Stimulated activated CD4-positive, alpha-beta T cell treated with anti-CD3 and anti-CD28 coated beads, Interleukin-2, amount 100 ng/mL, for 24 hours (primary cell): Measurements from ENCODE around the gene CLIC3.

ENCODE experiments used
- DNase-seq, 2 donors: peaks; one replicate each; pipeline ENCODE4 v3.0.0-alpha.2; 2020

The CLIC3 gene

DNA sequence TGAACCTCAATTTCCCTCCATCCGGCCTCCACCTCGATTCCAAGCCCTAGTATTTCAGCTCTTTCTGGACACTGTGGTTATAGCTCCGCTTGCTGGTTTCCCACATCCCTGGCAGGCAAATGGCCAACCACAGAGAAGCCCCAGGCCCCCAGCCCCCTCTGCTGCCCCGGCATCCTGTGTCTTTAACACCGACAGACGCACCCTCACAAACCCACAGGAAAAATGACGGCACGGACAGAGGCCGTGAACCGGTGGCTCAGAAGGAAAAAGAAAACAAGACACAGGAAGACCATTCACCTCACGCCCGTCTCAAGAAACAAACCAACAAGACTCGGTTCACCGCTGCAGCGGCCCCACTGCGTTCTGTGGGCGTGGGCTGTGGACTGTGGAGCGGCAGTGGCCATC is 1.5 kb upstream of the CLIC3 start:
- DNase-seq = no peak

DNA sequence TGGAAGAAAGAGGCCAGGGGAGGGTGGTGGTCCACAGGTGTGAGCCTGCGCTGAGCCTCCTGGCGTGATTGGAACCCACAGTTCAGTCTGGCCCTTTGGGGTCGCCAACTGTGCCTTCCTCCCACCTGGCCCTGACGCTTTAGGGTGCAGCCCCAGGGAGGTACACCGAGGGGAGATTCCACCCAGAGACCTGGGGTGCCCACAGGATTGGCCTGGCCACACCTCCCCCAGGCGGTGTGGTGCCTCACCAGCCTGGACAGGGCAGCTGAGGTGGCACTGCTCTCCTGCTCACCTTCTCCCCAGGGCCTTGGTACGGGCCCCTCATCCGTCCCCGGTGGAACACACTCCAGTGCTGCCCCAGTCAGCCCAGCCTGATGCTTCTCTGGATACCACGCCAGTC is 1.0 kb upstream of the CLIC3 start:
- DNase-seq = no peak

DNA sequence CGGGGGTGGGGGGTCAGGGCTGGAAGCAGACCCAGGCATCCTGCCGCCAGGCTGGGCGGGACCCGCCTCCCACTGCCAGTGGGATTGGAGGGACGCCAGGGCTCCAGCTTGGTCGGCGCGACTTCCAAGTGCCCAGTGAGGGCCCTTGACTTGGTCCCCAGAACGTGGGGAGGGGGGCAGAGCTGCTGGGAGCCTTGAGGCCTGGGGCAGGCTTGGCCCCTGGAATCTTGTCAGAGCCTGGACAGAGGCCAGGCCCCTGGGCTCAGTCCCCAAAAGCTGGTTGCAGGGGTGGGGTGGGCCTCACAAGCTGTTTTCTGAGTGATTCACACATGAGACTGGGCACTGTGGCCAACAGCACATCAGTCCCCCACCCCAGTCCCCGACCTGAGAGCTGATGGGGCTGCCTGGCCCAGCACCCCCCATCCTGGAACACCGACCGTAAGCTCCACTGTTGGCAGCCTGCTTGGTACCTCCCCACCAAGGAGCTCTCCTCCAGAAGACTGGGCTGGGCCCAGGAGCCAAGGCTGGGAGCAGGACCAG is 526 bp downstream of the CLIC3 start:
- no peak for DNase-seq

DNA sequence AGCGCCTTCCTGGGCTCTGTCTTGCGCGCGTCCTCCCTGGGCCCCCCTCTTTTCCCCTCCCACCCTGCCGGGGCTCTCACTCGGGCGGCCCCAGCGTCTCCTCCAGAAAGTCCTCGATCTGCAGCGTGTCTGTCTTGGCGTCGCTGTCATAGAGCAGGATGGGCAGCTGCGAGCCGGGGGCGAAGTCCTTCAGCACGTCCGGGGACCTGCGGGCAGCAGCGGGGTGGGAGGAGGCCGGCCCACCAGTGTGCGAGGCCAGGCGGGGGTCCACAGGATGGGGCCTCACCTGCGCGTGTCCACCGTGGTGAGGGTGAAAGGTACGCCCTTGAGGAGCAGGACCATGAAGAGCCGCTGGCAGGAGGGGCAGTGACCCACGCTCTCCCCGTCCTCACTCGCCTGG is 1.0 kb downstream of the CLIC3 start:
- DNase-seq = no peak

DNA sequence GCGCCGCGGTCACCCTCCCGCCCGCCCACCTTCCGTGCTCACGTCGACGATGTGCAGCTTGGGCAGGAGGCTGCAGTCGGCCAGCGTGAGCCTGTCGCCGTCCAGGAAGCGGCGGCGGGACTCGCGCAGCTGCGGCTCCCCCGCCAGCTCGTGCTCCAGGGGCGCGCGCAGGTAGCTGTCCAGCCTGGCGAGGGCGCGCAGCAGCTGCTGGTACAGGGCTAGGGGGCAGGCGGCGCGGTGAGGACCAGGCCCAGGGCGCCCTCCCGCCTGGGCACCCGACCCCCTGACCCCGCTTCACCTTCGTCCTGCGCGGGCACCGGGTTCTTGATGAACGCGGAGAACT is 1.5 kb downstream of the CLIC3 start:
- DNase-seq = no peak

DNA sequence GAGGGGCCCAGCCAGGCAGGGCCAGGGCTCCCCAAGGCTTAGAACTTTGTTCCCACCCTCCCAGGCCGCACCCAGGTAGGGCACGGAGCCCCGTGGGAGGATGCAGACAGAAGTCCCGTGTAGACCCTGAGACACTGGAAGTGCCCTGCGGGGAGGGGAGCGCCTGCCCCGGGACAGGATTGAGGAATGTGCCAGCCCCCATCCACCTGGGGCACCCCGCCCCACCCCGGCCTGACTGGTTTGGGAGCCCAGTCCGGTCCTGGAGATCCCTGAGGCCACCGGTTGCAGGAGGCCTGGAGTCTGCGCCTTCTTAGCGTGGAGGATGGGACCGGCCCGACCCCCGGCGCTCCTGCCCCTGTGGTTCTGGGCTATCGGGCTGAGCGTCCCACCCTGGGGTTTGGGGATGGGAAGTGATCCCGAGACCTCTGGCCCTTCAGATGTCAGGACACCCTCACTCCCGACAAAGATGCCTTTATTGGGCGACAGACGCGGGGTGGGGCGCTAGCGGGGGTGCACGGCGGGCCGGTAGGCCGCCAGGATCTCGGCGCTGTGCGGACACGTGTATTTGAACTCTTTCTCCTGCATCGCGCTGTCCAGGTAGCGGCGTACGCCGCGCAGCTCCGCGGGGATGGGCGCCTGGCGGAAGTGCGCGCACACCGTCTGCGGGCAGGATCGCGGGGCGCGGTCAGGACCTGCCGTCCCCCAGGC is 2.0 kb downstream of the CLIC3 start:
- DNase-seq = no peak

DNA sequence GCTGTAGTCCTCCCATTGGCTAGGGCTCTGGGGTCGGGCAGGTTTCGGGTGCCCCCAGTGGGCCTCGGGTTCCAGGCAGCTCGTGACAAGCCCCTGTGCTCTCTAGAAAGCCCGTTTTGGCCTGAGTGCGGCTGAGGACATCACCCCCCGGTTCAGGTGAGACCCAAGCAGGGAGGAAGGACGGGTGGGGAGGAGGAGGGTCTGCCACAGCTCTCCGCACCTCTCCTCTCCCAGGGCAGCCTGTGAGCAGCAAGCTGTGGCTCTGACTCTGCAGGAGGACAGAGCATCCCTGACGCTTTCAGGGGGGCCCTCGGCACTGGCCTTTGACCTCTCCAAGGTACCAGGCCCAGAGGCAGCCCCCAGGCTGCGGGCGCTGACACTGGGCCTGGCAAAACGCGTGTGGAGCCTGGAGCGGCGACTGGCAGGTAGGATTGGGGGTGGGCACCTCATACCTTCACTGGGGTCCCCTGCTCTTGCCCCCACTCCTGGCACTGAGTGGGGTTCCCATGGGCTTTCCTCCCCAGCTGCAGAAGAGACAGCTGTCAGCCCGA is 3.5 kb downstream of the CLIC3 start:
- DNase-seq = no peak

DNA sequence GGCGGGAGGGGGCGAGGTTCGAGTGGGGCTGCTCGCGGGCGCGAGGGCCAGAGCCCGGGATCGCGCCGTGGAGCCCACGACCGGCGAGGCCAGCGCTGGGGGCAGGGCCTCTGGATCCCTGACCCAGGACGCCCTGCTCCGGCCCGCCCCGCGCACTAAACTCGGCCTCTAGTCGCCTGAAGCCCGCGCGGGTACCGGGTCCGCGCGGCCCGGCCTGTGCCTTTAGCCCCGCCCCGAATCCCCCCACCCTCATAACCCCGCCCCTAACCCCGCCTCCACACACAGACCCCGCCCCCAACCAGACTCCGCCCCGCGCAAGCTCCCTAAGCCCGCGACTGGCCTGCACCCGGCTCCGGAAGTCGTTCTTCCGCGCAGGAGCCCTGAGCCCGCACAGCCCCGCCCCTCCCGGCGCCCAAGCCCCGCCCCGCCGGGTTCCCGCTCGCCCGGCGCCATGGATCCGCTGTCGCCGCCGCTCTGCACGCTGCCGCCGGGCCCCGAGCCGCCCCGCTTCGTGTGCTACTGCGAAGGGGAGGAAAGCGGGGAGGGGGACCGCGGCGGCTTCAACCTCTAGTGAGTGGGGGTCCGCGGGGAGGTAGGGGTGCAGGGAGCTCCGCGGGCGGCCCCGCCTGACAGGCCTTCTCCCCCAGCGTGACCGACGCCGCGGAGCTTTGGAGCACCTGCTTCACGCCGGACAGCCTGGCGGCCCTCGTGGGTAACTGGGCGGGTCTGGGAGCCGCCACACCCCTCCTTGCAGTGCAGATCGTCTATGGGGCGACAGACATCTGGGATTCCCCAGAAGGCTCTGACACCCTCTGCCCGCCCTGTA is 4.2 kb downstream of the CLIC3 start, which contains the start of gene PAXX:
TSS of gene PAXX (plus strand) at position 430 of the 826 bp plus-strand sequence. CDS start at position 452, 22 bp downstream.
- DNase-seq = peak; percentile 96 to 97

DNA sequence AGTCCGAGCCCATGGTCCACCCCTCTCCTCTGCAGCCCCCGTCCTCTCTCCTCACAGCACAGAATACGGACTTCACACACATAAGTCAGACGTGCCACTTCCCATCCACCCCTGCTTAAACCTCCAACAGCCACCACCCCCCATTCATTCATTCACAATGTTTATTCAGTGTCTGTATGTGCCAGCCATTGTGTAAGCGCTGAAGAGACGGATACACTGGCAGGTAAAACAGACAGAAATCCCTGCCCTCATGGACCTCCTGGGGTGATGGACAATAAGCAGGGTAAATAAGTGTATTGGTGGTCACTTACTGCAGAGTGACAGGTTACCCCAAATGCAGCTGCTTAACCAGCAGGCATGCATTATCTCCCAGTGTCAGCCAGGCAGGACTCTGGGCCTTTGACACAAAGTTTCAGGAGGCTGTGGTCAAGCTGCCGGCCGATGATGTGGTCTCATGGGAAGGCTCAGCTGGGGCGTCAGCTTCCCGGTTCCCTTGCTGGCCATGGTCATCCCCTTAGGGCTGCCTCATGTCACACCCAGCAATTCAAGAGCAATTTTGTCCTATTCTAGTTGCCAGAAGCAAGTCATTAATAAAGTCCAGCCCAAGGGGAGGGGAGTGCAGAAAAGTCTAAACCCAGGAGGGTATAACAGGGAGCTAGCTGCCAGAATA is 6.0 kb downstream of the CLIC3 start:
- no peak for DNase-seq

DNA sequence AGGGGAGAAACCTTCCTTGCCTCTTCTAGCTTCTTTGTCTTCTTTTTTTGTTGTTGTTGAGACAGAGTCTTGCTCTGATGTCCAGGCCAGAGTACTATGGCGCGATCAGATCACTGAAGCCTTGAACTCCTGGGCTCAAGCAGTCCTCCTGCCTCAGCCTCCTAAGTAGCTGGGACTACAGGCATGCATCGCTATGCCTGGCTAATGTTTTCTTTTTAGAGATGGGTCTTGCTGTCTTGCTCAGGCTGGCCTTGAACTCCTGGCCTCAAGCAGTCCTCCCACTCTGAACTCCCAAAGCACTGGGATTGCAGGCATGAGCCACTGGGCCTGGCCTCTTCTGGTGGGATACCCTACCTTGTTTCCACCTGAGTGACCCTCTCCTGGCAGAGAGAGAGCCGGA is 7.5 kb downstream of the CLIC3 start:
- no peak for DNase-seq

DNA sequence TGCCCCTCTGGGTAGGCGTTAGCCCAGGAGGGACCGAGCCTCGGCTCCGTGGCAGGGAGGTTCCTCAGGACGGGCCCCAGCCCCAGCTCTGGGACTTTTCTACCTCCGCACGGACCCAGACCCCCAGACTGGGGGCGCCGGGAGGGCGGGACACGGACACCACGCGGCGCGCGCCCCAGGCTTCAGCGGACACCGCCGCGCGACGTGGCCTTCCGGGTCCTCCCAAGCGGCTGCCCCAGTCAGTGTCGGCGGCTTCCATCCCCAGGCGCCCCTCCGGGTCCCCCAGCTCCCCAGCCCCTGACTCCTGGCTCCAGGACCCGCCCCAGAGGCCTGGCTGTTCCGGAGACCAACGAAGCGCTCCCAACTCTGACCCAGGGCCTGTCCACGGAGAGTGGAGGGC is 10.5 kb downstream of the CLIC3 start:
- DNase-seq = no peak

DNA sequence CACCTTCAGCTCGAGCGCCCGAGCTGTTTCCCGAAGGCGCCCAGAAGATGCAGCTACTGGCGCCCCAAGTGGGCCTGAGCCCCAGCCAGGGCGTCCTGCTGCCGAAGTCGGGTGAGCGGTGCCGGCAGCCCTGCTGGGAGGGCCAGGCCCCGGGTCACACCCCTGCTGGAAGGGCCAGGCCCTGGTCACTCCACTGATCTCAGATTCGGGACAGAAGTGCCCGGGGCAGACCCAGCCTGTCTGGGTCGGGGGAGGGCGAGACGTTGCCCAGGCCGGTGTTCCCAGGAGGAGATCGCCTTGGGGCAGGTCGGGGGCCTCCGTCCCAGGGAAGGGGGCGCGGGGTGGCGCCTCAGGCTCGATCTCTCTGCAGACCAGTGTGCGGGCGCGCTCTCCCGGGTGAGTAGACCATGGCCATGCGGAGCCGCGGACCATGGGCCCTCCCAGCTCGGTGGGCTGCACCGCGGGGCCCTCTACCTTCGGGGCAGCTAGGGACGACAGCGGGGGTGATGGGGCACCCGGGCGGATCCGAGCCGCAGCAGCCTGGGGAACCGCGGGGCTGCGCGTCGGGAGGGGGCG is 11.3 kb downstream of the CLIC3 start:
- no peak for DNase-seq

DNA sequence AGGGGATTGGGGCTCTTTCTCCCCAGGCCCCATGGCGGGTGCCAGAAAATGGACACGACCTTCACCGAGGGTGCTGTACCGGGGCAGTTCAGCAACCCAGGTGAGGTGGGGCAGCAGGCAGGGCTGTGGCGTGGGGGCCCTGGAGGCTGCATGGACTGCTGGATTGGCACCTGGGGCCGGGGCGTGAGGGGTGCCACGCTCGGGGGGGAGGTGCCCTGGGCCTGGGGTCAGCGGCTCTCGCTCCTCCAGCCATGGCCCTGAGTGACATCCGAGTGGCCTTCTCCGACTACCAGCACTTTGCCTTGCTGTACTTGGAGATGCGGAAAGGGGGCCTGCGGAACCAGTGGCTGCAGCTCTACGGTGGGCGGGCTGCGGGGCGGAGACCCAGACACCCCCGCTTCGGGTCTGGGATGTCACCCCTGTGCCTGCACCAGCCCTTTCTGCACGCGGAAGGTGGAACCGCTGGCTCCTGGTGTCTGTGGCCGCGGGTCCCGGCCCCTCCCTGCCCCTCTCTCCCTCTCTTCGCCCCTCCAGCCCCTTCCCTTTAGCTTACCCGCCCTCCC is 11.8 kb downstream of the CLIC3 start:
- no peak for DNase-seq

DNA sequence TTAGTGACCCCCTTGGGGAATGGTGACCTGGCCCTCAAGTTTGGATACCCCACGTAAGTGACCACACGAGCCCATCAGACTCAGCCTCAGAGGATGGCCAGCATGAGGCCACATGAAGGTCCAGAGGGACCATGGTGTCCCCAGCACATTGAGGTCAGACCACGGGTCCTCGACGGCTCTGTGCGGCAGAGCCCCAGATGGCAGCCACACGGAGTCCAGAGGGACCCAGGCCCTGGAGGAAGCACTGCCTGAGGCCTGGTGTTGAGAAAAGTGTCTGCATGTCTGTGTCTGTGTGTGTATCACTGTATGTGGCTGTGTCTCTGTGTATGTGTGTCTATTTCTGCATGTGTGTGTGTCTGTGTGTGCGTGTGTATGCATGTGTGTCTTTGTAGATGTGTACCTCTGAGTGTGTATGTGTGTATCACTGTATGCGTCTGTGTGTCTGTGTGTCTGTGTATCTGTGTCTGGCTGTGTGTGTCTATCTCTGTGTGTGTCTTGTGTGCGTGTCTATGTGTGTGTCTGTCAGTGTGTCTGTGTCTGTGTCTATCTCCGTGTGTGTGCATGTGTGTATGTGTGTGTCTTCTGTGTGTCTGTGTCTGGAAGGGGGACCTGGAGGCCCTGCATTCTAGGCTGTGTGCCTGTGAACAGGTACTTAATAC is 12.6 kb downstream of the CLIC3 start:
- DNase-seq = no peak

DNA sequence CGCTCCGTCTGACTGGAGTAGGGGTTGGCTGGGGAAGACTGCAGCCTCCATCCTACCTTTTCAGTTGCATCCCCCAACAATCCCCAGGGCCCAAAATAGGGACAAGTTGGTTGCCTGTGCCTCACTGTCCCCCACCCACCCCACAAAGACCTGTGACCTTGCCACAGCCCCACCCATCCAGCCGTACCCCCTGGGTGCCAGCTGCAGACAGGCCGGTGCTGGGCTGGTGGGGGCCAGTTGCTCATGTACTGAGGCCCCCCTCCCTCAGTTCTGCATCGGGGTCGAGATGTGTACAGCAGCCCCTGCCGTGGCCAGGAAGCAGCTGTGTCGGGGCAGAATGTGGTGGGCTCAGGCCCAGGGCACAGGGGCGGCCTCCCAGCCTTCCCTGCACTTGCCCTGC is 13.2 kb downstream of the CLIC3 start:
- no peak for DNase-seq

DNA sequence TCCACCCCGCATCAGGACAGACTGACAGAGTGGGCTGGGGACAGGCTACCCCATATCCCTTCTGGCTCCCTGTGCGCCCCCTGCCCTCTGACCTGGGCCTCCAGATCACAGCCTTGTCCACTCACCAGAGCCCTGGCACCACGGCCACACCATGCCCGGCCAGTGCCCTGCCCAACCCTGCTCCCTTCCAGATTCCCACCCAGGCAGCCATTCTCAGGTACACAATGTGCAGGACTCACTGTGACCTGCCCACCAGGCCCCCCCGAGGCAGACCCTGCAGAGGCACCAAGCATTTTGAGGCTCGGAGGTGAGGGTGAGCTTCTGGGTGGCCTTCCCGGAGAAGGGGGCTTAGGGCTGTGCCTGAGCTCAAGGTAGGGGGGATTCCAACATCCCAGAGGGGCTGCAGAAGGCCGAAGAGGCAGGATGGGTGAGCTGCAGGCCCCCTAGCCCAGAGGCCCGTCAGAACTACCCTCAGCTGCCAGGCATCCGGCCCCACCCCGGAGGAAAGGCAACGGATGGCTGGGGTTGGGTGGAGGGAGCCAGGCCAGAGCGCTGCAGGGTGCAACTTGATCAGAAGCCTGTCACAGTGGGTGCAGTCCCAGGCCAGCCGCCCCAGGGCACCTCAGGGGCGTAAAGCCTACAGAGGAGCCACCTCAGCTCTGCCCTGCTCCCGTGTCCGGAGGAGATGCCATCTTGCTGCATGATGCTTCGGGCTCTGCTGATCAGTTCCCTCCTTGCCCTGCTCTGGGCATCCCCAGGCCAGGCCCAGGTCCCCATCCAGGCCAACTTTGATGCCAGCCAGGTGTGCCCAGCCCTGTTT is 13.9 kb downstream of the CLIC3 start, which contains the start of gene LCNL1:
TSS of gene LCNL1 (plus strand) at position 762 of the 820 bp plus-strand sequence. CDS start 594 bp downstream, outside the sequence.
- no peak for DNase-seq

DNA sequence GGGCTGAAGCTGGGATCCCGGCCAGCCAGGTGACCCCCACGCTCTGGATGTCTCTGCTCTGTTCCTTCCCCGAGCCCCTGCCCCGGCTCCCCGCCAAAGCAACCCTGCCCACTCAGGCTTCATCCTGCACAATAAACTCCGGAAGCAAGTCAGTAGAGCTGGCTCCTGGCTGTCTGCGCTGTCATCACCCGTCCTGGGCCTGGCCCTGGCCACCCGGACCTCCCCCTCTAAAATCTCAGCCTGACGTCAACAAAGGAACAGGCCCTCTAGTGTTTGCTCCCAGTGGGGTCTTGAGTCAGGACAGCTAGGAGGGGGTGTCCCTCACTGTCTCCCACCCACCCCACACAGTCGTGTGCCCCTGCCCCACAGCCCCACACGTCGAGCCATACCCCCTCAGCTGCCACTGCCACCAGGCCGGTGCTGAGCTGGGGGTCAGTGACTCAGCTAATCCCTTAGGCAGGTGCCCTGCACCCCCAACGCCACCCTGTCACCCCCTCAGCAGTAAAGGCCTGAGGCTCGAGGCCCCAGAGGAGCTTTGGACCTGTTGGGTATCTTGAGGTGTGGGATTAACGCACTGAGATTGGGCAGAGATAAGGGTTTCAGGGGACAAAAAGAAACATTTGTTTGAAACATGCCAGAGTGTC is 14.7 kb downstream of the CLIC3 start:
- DNase-seq = no peak

DNA sequence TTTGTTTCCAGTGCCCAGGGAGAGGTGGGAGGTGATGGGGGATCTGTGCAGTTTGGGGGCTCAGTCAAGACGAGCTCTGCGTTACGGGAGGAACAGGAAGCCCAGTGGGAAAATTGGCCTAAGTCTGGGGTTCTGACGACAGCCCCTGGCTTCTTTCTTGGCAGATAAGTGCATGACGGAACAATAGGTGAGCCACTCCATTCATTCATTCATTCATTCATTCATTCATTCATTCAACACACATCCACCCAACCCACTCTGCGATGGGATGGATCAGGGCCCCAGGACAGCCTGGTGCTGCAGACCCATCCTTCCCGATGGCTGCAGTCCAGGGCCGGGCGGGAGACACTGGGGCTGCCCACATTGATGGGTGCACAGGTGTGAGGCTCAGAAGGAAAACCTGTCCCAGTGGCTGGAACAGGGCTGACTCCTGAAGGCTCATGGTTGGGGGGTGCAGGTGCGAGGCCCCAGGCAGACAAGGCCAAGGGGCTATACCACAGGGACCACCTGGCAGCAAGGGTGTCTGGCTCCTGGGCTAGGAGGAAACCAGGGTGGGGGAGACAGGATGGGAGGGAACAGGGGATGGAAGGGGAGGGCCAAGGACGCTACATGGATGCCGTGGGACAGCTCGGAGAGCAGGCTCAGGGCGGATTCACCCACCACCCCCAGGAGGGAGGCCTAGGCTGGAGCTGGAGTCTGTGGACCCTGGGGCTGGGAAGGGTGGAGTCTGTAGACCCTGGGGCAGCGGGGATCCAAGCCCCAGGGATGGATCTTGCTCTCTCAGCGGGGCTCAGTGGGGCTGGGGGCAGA is 15.5 kb downstream of the CLIC3 start:
- DNase-seq = no peak

DNA sequence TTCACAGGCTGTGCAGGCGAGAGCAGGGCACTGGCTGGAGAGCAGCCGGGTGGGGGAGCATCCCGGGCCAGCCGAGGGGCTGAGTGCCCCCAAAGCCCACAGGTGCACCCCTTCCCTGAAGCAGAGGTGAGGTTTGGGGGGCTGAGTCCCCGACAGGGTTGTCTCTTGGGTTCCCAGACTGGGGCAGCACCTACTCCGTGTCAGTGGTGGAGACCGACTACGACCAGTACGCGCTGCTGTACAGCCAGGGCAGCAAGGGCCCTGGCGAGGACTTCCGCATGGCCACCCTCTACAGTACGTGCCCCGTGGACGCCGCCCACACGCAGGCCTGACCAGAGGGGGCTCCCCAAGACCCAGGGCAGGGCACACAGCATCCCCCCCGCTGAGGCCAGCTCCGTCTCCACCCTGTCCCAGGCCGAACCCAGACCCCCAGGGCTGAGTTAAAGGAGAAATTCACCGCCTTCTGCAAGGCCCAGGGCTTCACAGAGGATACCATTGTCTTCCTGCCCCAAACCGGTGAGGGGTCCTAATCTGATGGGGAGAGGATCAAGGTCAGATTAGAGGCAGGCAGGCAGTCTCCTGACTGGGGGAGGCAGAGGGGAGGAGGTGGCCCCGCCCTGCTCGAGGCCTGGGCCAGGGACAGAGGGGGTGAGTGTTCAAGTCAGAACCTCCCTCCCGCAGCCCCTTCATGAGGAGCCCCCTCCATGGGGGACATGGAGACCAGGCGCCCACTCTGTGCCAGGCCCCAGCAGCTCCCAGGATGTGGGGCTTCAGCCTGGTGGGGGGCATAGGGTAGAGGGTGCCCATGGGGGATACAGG is 16.4 kb downstream of the CLIC3 start:
- DNase-seq = no peak
